ENCODE results near the gene SLC9A8.

- TF ChIP-seq REST (IDR thresholded peaks at IDR 0.05; ENCODE audit: insufficient replicate concordance, low read depth) (no peak), CTCF (IDR thresholded peaks at IDR 0.05; ENCODE audit: insufficient read depth, low read length) (no peak), SPI1 (IDR thresholded peaks at IDR 0.05; ENCODE audit: borderline replicate concordance, low read depth) (no peak), POLR2AphosphoS5 (IDR thresholded peaks at IDR 0.05; ENCODE audit: low read depth) (no peak), GABPA (IDR thresholded peaks at IDR 0.05; ENCODE audit: low read depth) (no peak)
These were observed 62.1 kb downstream of the SLC9A8 start for GRCh38 chr20:49874696-49875095.

Data from HL-60 (cell line).